ENCODE data around the gene ADARB1.

ADARB1 gene

DNA sequence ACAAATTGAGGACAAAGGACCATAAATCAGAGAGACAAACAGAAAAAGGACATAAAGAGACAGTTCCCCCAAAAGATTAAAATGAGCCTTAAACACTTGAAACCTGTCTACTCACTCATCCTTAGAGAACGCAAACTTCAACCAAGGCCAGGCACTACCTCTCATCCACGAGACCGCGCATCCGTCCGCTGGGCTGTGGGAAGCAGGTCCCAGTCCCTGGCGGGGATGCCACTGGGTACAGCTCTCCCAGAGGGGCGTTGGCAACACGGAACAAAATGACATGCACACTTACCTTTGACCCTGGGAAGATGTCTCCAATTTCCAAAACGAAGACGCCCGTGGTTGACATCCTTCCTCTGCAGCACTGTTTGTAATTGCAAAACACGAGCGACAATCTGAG, 16.5 kb upstream of the ADARB1 start:
- ATAC-seq: no peak

GRCh38 chr21:45059121-45059520, 15.3 kb upstream of the ADARB1 start:
- no peak for ATAC-seq
- no peak for TF ChIP-seq POU6F1 (CRISPR knock-in tag; IDR thresholded peaks at IDR 0.05; ENCODE audit: borderline replicate concordance, low read depth)
- no peak for TF ChIP-seq TOX (CRISPR knock-in tag; IDR thresholded peaks at IDR 0.05; ENCODE audit: borderline replicate concordance)
- no peak for TF ChIP-seq ARNTL (CRISPR knock-in tag; IDR thresholded peaks at IDR 0.05; ENCODE audit: borderline replicate concordance, low read depth)
- TF ChIP-seq, protein P1, sequence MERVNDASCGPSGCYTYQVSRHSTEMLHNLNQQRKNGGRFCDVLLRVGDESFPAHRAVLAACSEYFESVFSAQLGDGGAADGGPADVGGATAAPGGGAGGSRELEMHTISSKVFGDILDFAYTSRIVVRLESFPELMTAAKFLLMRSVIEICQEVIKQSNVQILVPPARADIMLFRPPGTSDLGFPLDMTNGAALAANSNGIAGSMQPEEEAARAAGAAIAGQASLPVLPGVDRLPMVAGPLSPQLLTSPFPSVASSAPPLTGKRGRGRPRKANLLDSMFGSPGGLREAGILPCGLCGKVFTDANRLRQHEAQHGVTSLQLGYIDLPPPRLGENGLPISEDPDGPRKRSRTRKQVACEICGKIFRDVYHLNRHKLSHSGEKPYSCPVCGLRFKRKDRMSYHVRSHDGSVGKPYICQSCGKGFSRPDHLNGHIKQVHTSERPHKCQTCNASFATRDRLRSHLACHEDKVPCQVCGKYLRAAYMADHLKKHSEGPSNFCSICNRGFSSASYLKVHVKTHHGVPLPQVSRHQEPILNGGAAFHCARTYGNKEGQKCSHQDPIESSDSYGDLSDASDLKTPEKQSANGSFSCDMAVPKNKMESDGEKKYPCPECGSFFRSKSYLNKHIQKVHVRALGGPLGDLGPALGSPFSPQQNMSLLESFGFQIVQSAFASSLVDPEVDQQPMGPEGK (CRISPR knock-in tag; IDR thresholded peaks at IDR 0.05; ENCODE audit: borderline replicate concordance): no peak
- TF ChIP-seq TCF4 (CRISPR knock-in tag; IDR thresholded peaks at IDR 0.05; ENCODE audit: borderline replicate concordance): no peak
- TF ChIP-seq SNAI2 (CRISPR knock-in tag; IDR thresholded peaks at IDR 0.05): no peak
- no peak for TF ChIP-seq ZC3H10 (CRISPR knock-in tag; IDR thresholded peaks at IDR 0.05)
- TF ChIP-seq, protein P2, sequence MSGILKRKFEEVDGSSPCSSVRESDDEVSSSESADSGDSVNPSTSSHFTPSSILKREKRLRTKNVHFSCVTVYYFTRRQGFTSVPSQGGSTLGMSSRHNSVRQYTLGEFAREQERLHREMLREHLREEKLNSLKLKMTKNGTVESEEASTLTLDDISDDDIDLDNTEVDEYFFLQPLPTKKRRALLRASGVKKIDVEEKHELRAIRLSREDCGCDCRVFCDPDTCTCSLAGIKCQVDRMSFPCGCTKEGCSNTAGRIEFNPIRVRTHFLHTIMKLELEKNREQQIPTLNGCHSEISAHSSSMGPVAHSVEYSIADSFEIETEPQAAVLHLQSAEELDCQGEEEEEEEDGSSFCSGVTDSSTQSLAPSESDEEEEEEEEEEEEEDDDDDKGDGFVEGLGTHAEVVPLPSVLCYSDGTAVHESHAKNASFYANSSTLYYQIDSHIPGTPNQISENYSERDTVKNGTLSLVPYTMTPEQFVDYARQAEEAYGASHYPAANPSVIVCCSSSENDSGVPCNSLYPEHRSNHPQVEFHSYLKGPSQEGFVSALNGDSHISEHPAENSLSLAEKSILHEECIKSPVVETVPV (CRISPR knock-in tag; IDR thresholded peaks at IDR 0.05): no peak
- TF ChIP-seq ZNF8 (CRISPR knock-in tag; IDR thresholded peaks at IDR 0.05): no peak
- TF ChIP-seq ZFP30 (CRISPR knock-in tag; IDR thresholded peaks at IDR 0.05): no peak
- no peak for TF ChIP-seq CREB5 (CRISPR knock-in tag; IDR thresholded peaks at IDR 0.05; ENCODE audit: low read depth)
- no peak for TF ChIP-seq ZFP3 (CRISPR knock-in tag; IDR thresholded peaks at IDR 0.05)
- TF ChIP-seq CSDC2 (CRISPR knock-in tag; IDR thresholded peaks at IDR 0.05): no peak
- TF ChIP-seq RARB (CRISPR knock-in tag; IDR thresholded peaks at IDR 0.05): no peak
- TF ChIP-seq GLIS3 (CRISPR knock-in tag; IDR thresholded peaks at IDR 0.05): no peak
- TF ChIP-seq PPARA (CRISPR knock-in tag; IDR thresholded peaks at IDR 0.05; ENCODE audit: borderline replicate concordance): no peak
- no peak for TF ChIP-seq OSR1 (CRISPR knock-in tag; IDR thresholded peaks at IDR 0.05)

More for the DNA sequence above, 16.5 kb upstream of the ADARB1 start:
- no peak for TF ChIP-seq SNAI2 (CRISPR knock-in tag; IDR thresholded peaks at IDR 0.05)
- TF ChIP-seq OSR1 (CRISPR knock-in tag; IDR thresholded peaks at IDR 0.05): no peak
- TF ChIP-seq, protein P1 (CRISPR knock-in tag; IDR thresholded peaks at IDR 0.05; ENCODE audit: borderline replicate concordance): no peak
- TF ChIP-seq, protein P3, sequence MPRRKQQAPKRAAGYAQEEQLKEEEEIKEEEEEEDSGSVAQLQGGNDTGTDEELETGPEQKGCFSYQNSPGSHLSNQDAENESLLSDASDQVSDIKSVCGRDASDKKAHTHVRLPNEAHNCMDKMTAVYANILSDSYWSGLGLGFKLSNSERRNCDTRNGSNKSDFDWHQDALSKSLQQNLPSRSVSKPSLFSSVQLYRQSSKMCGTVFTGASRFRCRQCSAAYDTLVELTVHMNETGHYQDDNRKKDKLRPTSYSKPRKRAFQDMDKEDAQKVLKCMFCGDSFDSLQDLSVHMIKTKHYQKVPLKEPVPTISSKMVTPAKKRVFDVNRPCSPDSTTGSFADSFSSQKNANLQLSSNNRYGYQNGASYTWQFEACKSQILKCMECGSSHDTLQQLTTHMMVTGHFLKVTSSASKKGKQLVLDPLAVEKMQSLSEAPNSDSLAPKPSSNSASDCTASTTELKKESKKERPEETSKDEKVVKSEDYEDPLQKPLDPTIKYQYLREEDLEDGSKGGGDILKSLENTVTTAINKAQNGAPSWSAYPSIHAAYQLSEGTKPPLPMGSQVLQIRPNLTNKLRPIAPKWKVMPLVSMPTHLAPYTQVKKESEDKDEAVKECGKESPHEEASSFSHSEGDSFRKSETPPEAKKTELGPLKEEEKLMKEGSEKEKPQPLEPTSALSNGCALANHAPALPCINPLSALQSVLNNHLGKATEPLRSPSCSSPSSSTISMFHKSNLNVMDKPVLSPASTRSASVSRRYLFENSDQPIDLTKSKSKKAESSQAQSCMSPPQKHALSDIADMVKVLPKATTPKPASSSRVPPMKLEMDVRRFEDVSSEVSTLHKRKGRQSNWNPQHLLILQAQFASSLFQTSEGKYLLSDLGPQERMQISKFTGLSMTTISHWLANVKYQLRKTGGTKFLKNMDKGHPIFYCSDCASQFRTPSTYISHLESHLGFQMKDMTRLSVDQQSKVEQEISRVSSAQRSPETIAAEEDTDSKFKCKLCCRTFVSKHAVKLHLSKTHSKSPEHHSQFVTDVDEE (CRISPR knock-in tag; IDR thresholded peaks at IDR 0.05): no peak
- no peak for TF ChIP-seq TOX (CRISPR knock-in tag; IDR thresholded peaks at IDR 0.05; ENCODE audit: borderline replicate concordance)
- TF ChIP-seq ISL1 (CRISPR knock-in tag; IDR thresholded peaks at IDR 0.05): no peak
- TF ChIP-seq PPARA (CRISPR knock-in tag; IDR thresholded peaks at IDR 0.05; ENCODE audit: borderline replicate concordance): no peak
- no peak for TF ChIP-seq ZC3H10 (CRISPR knock-in tag; IDR thresholded peaks at IDR 0.05)
- TF ChIP-seq ARNTL (CRISPR knock-in tag; IDR thresholded peaks at IDR 0.05; ENCODE audit: borderline replicate concordance, low read depth): no peak
- no peak for TF ChIP-seq ZNF8 (CRISPR knock-in tag; IDR thresholded peaks at IDR 0.05)
- no peak for TF ChIP-seq CSDC2 (CRISPR knock-in tag; IDR thresholded peaks at IDR 0.05)
